H7 (cell line): Measurements from ENCODE around the gene TNIK. TPM values are rescaled to one million over a fixed set of nuclear protein-coding genes. Genes with fewer than 3 reads are reported as not detected.
"Not testable (repeated sequence)": the region's sequence is repeated elsewhere in the genome, so short reads cannot be mapped to it uniquely, and the experiment has no call there.

ENCODE experiments used
- DNase-seq: peaks from one replicate; pipeline ENCODE4 v3.0.0; 2012
- H3K27me3 ChIP-seq: 2 replicates; pipeline ENCODE4 v1.6.0; 2011; ENCODE audit warnings: mild to moderate bottlenecking, low read length; ENCODE audit not compliant: control insufficient read depth, insufficient read depth
- H3K36me3 ChIP-seq: replicated peaks from 2 replicates; pipeline ENCODE4 v1.5.1; 2011; ENCODE audit warnings: low read length; ENCODE audit not compliant: control insufficient read depth, insufficient read depth
- H3K4me3 ChIP-seq: 2 replicates; pipeline ENCODE4 v1.5.1; 2011; ENCODE audit warnings: low read depth, mild to moderate bottlenecking, control low read depth, low read length, moderate library complexity; ENCODE audit not compliant: insufficient read depth
- total RNA-seq: library from RNA; depleted of rRNA; stranded (reverse); fragments of >200 nt; shearing (Covaris generic); gene quantifications from 2 replicates; pipeline ENCODE4 v1.2.3, GENCODE V29; 2014

The TNIK gene
- total RNA-seq, 1 experiment from 2014 or later = 16.4 TPM

- DNase-seq = peak; percentile 61
- Histone ChIP-seq H3K4me3 (peak overlapping the region; percentile 76), H3K36me3 (no peaks in the 10 kb centered on the region), H3K27me3 (peaks cover 15% of the 10 kb centered on the region; the same call in 1 of the 2 replicates)
Observed at GRCh38 chr3:171459137-171459941, 866 bp downstream of the TNIK start.

- Histone ChIP-seq H3K27me3 (peaks cover 15% of the 10 kb centered on the region; the same call in 1 of the 2 replicates), H3K36me3 (no peaks in the 10 kb centered on the region), H3K4me3 (peak overlapping the region; percentile 76)
- peak; percentile 70 for DNase-seq
Observed at GRCh38 chr3:171458864-171459136, 1.4 kb downstream of the TNIK start.

GRCh38 chr3:171458071-171458863 is 1.9 kb downstream of the TNIK start:
- no peaks in the 10 kb centered on the region for H3K36me3 ChIP-seq
- DNase-seq = peak; percentile 60
- H3K4me3 ChIP-seq = peak overlapping the region; percentile 76
- H3K27me3 ChIP-seq = peaks cover 15% of the 10 kb centered on the region; the same call in 1 of the 2 replicates

GRCh38 chr3:171457607-171458061 is 2.6 kb downstream of the TNIK start:
- Histone ChIP-seq H3K36me3 (no peaks in the 10 kb centered on the region), H3K27me3 (peaks cover 15% of the 10 kb centered on the region; the same call in 1 of the 2 replicates), H3K4me3 (peak overlapping the region; percentile 76)
- DNase-seq = no peak

DNA sequence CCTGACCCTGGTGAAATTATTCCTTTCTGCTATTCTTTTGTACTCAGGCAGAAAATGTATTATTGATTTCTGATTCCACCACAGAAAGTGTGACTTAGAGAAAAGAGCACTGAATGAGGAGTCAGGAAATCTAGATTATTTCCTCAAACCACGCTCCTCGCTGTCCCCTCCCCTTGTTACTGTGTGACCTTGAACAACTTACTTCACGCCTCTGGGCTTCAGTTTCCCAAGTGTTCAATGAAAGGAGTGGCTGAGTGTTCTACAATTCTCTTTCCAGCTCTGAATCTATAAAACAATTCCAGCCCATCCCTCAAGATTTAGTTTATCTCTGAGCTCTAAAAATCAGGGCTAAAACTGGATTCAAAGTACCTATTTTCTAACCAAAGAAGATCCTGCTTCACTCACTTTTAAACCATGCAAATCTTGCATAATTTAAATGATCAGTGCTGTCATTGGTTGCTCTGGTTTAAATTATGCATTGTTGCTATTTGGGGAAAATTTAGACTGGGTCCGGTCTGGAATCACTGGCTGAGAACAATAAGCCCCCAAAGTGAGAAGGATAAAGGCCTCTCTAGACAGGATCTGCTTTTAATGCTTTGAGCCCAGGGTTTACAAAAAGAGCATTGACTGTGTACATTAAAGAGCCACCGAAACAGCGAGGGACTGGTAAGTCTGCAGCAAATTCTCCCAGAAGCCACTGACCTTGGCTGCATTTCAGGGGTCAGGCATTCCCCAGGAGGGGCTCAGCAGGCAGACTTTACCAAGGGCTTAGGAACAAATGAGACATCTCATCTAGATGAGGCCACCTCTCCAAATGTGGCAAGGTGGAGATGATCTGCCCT is 3.2 kb downstream of the TNIK start:
- Histone ChIP-seq H3K4me3 (peak overlapping the region; percentile 7; the same call in 1 of the 2 replicates), H3K27me3 (peaks cover 15% of the 10 kb centered on the region; the same call in 1 of the 2 replicates), H3K36me3 (no peaks in the 10 kb centered on the region)
- no peak for DNase-seq

DNA sequence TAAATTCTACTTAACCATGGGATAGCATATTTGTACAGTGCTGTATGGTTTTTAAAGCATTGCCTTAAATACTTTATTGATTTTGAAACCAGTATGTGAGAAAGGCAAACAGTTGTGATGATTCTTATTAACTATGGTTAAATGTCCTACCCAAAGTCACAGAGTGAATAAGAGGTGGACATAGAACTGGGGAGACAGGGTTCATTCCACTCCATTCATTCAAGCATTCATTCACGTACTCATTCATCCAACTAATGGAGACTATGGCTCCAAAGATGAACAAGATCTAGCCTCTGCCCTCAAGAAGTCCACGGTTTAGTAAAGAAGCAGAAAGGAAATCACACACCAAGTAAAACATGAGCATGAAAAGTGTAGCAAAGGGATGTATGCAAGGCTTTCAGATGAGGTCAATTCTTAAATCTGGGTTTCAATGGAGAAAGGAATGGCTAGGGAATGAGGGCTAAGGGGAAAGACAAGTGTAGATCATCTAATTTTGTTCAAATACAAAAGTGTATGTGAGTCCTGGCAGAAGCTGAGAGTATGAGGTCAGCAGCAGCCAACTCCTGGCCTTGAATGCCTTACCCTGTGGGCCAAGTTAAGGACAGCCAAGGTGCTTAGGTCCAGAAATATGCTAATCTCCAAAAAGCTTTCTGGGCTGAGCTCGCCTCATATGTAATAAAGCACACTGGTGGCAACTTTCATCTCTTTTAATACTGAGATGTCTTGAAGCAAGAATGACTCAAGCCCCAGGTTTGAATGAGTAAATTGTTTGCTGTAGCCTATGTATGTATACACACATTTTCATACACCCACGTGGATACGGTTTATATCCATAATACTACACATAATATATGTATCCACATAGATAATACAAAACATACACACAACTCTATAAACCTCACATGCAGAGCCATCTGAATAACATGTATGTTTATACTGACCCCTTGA is 4.3 kb downstream of the TNIK start:
- DNase-seq = no peak
- no peaks in the 10 kb centered on the region for H3K36me3 ChIP-seq
- H3K27me3 ChIP-seq = peaks cover 5% of the 10 kb centered on the region; the same call in 1 of the 2 replicates
- no peak overlapping the region for H3K4me3 ChIP-seq

DNA sequence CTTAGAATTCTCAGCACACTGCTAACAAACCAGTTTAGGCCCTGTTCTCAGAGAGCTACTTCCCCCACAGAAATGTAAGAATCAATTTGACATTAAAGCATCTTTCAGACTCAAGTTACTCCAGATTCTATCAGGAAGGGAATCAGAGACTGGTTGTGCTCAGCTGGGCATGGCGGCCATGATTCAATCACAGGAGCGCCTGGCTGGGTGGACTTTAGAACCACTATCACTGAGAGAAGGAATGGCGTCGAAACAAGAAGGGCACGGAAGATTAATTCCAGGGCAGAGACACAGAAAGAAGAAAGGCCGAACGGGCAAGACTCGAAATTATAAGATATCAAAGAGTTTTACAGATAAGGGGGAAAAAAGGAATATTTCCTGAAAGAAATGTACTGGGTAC is 6.2 kb downstream of the TNIK start:
- DNase-seq = no peak
- no peak overlapping the region for H3K4me3 ChIP-seq
- no peaks in the 10 kb centered on the region for H3K27me3 ChIP-seq
- no peaks in the 10 kb centered on the region for H3K36me3 ChIP-seq

GRCh38 chr3:171453180-171453886 is 6.9 kb downstream of the TNIK start:
- no peak overlapping the region; the same call in 1 of the 2 replicates for H3K4me3 ChIP-seq
- no peaks in the 10 kb centered on the region for H3K36me3 ChIP-seq
- no peaks in the 10 kb centered on the region for H3K27me3 ChIP-seq
- DNase-seq = peak; percentile 72

- Histone ChIP-seq H3K27me3 (no peaks in the 10 kb centered on the region), H3K4me3 (no peak overlapping the region), H3K36me3 (no peaks in the 10 kb centered on the region)
- DNase-seq = no peak
Observed at GRCh38 chr3:171452328-171452727, 7.9 kb downstream of the TNIK start.

DNA sequence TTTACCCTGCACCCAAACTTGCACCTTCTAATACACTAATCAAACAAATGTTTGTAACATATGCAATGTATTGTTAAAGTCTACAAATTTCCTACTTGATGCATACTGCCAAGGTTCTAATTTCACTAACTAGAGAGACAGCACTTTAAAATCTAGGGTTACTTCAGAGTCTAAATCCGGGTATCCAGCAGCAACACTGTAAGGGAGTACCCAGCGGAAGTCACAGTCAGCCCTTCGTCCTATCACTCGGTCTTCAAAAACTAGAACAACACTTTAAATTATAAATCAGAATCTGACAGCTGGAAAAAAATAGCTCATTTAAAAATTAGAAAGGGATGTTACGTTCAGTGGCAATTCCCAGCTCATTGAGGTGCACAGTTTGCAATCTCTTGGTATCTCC is 8.3 kb downstream of the TNIK start:
- no peak for DNase-seq
- Histone ChIP-seq H3K4me3 (no peak overlapping the region), H3K27me3 (no peaks in the 10 kb centered on the region), H3K36me3 (no peaks in the 10 kb centered on the region)

- DNase-seq, H3K4me3 ChIP-seq, H3K36me3 ChIP-seq, H3K27me3 ChIP-seq: not testable (repeated sequence)
Observed at GRCh38 chr3:171447579-171447891, 12.7 kb downstream of the TNIK start.

- no peak overlapping the region for H3K4me3 ChIP-seq
- no peak for DNase-seq
- H3K36me3 ChIP-seq = no peaks in the 10 kb centered on the region
- no peaks in the 10 kb centered on the region for H3K27me3 ChIP-seq
Observed at GRCh38 chr3:171446801-171447578, 13.2 kb downstream of the TNIK start.

GRCh38 chr3:171446301-171446700 is 13.9 kb downstream of the TNIK start:
- no peaks in the 10 kb centered on the region for H3K36me3 ChIP-seq
- DNase-seq = no peak
- no peaks in the 10 kb centered on the region for H3K27me3 ChIP-seq
- no peak overlapping the region for H3K4me3 ChIP-seq
